WERI-Rb-1 (cell line): ENCODE data around the gene PHACTR1.

ENCODE experiments used
- DNase-seq: peaks from one replicate; pipeline ENCODE4 v3.0.0-alpha.2; 2020
- H3K27ac ChIP-seq: fragments of 250-450 bp; sonication (Bioruptor Pico); 2 replicates; pipeline ENCODE4 v1.5.1; 2020; ENCODE audit warnings: mild to moderate bottlenecking, moderate library complexity
- H3K27me3 ChIP-seq: fragments of 250-450 bp; sonication (Bioruptor Pico); 2 replicates; pipeline ENCODE4 v1.5.1; 2021; ENCODE audit warnings: mild to moderate bottlenecking, low read depth, moderate library complexity; ENCODE audit not compliant: insufficient read depth, severe bottlenecking
- H3K36me3 ChIP-seq: fragments of 250-450 bp; sonication (Bioruptor Pico); 2 replicates; pipeline ENCODE4 v1.5.1; 2020; ENCODE audit warnings: mild to moderate bottlenecking, moderate library complexity
- H3K4me3 ChIP-seq: 2 replicates; pipeline ENCODE4 v1.5.1; 2011; ENCODE audit warnings: low read depth, mild to moderate bottlenecking, control low read depth, low read length
- H3K9me3 ChIP-seq: fragments of 250-450 bp; sonication (Bioruptor Pico); 2 replicates; pipeline ENCODE4 v1.5.1; 2021; ENCODE audit warnings: mild to moderate bottlenecking, moderate library complexity; ENCODE audit not compliant: severe bottlenecking
- TF ChIP-seq, protein P1 (sequence below): IDR thresholded peaks from 2 replicates; pipeline ENCODE4 v1.5.1; 2011; ENCODE audit warnings: low read depth, mild to moderate bottlenecking, control low read depth, inconsistent platforms, low read length

PHACTR1 gene

DNA sequence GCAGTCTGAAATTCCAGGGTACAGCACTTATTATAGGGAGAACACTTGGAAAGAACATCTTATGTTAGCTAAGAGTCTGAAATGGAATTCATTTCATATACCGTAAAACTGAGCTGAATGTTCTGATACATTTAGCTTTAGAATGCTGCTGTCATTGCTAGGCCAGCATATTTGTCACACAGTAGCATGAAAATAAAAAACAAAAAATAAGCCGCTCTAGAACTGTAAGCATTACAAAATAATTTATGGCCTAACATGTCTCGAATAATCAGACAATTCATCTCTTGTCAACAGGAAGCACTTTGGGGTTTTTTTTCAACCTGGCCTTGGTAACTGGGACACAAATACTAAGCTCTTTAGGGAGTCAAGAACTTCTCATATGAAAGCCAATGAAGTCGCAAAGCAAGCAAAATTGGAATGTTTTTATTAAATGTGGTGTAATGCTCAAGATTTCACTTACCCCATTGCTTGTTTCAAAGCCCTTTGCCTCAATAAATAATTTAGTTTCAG is 115.7 kb downstream of the PHACTR1 start:
- Histone ChIP-seq H3K9me3 (no peaks in the 10 kb centered on the region), H3K36me3 (no peaks in the 10 kb centered on the region), H3K27ac (no peak overlapping the region), H3K27me3 (no peaks in the 10 kb centered on the region), H3K4me3 (no peak overlapping the region)
- no peak for DNase-seq
- TF ChIP-seq, protein P1, sequence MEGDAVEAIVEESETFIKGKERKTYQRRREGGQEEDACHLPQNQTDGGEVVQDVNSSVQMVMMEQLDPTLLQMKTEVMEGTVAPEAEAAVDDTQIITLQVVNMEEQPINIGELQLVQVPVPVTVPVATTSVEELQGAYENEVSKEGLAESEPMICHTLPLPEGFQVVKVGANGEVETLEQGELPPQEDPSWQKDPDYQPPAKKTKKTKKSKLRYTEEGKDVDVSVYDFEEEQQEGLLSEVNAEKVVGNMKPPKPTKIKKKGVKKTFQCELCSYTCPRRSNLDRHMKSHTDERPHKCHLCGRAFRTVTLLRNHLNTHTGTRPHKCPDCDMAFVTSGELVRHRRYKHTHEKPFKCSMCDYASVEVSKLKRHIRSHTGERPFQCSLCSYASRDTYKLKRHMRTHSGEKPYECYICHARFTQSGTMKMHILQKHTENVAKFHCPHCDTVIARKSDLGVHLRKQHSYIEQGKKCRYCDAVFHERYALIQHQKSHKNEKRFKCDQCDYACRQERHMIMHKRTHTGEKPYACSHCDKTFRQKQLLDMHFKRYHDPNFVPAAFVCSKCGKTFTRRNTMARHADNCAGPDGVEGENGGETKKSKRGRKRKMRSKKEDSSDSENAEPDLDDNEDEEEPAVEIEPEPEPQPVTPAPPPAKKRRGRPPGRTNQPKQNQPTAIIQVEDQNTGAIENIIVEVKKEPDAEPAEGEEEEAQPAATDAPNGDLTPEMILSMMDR, result no peak

DNA sequence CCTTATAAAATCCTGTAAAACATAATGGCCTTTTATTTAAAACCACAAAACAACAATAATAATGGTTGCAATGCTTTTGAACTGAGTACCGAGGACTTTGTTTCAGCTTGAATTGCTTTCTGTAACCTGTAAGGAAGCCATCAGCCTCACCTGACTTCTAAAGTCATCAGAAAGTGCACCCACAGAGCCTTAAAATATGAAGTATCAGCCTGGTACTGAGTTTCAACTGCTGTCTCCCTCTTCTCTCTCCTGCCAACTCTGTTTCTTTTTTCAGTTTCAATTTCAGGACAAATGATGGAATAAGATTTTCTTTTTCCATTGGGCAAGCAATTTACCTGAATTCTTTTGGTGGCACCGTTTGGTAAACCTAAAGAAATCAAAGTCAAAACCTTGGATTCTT is 119.4 kb downstream of the PHACTR1 start:
- H3K4me3 ChIP-seq, result no peak overlapping the region
- no peak overlapping the region for H3K27ac ChIP-seq
- H3K36me3 ChIP-seq, result no peaks in the 10 kb centered on the region
- H3K9me3 ChIP-seq, result no peaks in the 10 kb centered on the region
- TF ChIP-seq, protein P1, result no peak
- H3K27me3 ChIP-seq, result no peaks in the 10 kb centered on the region
- DNase-seq, result no peak

DNA sequence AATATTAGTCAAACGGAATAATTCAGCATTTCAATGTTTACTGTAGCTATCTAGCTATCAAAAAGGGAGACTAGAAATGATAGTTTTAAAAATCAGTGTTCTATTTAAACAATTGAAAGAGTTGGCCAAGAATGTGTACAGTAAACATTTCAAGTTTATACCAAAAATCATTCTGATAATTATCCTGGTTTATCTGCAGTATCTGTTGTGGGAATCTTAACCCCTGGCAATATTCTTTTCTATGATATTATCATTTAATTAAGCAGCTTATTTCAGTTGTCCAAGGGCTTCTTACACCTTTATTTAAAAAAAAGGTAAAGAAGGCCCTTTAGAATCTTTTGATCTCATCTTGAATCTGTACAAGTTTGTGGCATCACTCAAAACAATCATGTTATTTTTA is 125.1 kb downstream of the PHACTR1 start:
- H3K4me3 ChIP-seq, result no peak overlapping the region
- no peak for DNase-seq
- TF ChIP-seq, protein P1, result no peak
- H3K9me3 ChIP-seq, result no peaks in the 10 kb centered on the region
- H3K27me3 ChIP-seq, result no peaks in the 10 kb centered on the region
- H3K36me3 ChIP-seq, result no peaks in the 10 kb centered on the region
- no peak overlapping the region for H3K27ac ChIP-seq

DNA sequence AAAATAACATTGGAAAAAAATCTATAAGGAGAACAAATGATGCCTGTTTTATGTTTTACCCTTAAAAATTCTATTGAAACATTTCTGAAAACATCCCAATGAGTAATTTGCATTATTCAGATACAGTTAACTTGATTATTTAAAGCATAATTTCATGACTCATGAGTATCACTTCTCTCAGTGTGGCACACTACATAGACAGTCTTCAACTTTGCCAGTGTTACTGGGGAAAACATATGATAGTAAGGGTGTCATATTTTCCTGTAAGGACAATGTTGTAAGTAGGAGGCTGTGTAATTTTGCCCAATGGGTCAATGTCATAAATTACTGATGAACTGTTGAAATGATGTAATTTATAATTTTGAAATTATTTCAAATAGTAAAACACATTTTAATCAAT is 125.5 kb downstream of the PHACTR1 start:
- TF ChIP-seq, protein P1, result no peak
- no peaks in the 10 kb centered on the region for H3K27me3 ChIP-seq
- no peak overlapping the region for H3K4me3 ChIP-seq
- no peaks in the 10 kb centered on the region for H3K36me3 ChIP-seq
- DNase-seq, result no peak
- H3K27ac ChIP-seq, result no peak overlapping the region
- no peaks in the 10 kb centered on the region for H3K9me3 ChIP-seq

DNA sequence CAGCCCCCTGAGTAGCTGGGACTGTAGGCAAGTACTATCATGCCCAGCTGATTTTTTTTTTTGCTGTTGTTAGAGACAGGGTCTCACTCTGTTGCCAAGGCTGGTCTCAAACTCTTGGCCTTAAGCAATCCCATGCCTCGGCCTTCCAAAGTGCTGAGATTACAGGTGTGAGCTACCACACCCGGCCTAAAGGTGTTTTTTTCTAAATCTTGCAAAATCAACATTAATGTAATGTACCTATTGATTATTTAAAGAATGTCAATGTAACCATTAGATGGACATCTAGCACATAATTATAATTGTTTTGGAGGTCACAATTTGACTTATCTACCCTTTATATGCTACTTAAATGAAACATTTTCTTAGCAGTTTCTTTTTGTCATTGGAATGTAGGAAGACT is 126.1 kb downstream of the PHACTR1 start:
- TF ChIP-seq, protein P1, result no peak
- Histone ChIP-seq H3K9me3 (no peaks in the 10 kb centered on the region), H3K4me3 (no peak overlapping the region), H3K27ac (no peak overlapping the region), H3K27me3 (no peaks in the 10 kb centered on the region), H3K36me3 (no peaks in the 10 kb centered on the region)
- DNase-seq, result no peak
